Tibial artery (tissue), 4 donors: ENCODE measurements around the gene BAHCC1.

Experiments used
- DNase-seq, 2 donors: peaks; one replicate each; pipeline ENCODE4 v3.0.0-alpha.2; 2019
- H3K27ac ChIP-seq, 2 donors: fragments of 200-600 bp; sonication (generic) in 1 of 2; 1 replicate in 1 of 2; 2 replicates in 1 of 2; pipeline ENCODE4 v1.5.1; 2018 to 2019; ENCODE audit warnings: mild to moderate bottlenecking in 1 of 2
- H3K27me3 ChIP-seq, 2 donors: fragments of 200-600 bp; sonication (generic) in 1 of 2; one replicate each; pipeline versions ENCODE4 v1.5.1 to v1.6.0; 2016 to 2019
- H3K36me3 ChIP-seq, 3 donors: fragments of 200-600 bp; sonication (generic) in 2 of 3; one replicate each; pipeline ENCODE4 v1.5.1; 2016 to 2019; ENCODE audit warnings: mild to moderate bottlenecking in 2 of 3
- H3K4me1 ChIP-seq, 4 donors: fragments of 200-600 bp; sonication (generic) in 2 of 4; 1 replicate in 3 of 4; 2 replicates in 1 of 4; pipeline ENCODE4 v1.5.1; 2016 to 2019
- H3K4me3 ChIP-seq, 2 donors: fragments of 200-600 bp; sonication (generic) in 1 of 2; 1 replicate in 1 of 2; 2 replicates in 1 of 2; pipeline ENCODE4 v1.5.1; 2018 to 2019; ENCODE audit warnings: mild to moderate bottlenecking in 2 of 2
- H3K9me3 ChIP-seq, 3 donors: fragments of 200-600 bp; sonication (generic) in 1 of 3; one replicate each; pipeline ENCODE4 v1.5.1; 2016 to 2019
- CTCF ChIP-seq, 2 experiments: fragments of 200-600 bp in 1 of 2; fragments of 450-650 bp in 1 of 2; IDR thresholded peaks; one replicate each; pipeline ENCODE4 v1.5.1; 2017 to 2019; ENCODE audit warnings: antibody characterized with exemption in 2 of 2, mild to moderate bottlenecking in 1 of 2, moderate library complexity in 1 of 2
- intact Hi-C: fragments of 100-400 bp; cut with DNase I; formaldehyde crosslinking; loops from one replicate; pipeline ENCODE4 v1.15.0; 2023; ENCODE audit warnings: low total_unique reads

The BAHCC1 gene

GRCh38 chr17:81448442-81448841 is 53.2 kb downstream of the BAHCC1 start:
- DNase-seq: no peak
- Histone ChIP-seq H3K36me3 (peaks cover 0 to 90% (median 57%) of the 10 kb centered on the region in 3 donors), H3K4me1 (no peaks in the 10 kb centered on the region)

DNA sequence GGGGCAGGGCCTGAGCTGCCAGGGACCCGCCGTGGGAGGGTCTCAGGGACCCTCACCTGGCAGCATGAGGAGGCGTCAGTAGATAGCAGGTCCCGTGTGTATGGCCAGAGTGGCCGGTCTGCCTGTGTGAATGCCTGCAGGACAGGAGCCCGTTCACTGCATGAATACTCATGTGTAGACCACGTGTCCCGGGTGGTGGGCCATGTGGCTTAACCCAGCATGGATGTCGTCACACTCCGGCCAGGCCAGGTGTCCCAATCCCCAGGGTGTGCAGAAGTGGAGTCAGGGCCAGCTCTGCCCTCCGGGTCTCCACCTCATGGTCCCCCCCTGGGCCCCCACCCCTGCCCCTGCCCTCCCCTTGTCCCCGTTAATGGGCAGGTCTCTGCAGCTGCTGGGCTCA is 53.7 kb downstream of the BAHCC1 start:
- Histone ChIP-seq H3K27me3 (no peaks in the 10 kb centered on the region), H3K4me1 (no peaks in the 10 kb centered on the region), H3K9me3 (no peaks in the 10 kb centered on the region), H3K27ac (no peak overlapping the region), H3K4me3 (no peak overlapping the region), H3K36me3 (peaks cover 0 to 86% (median 58%) of the 10 kb centered on the region in 3 donors)
- no peak for TF ChIP-seq CTCF (IDR thresholded peaks at IDR 0.05)
- intact Hi-C loops: no loop called here
- DNase-seq: no peak

More at GRCh38 chr17:81448442-81448841, 53.2 kb downstream of the BAHCC1 start:
- no peak overlapping the region for H3K27ac ChIP-seq
- TF ChIP-seq CTCF (IDR thresholded peaks at IDR 0.05): no peak
- H3K9me3 ChIP-seq: no peaks in the 10 kb centered on the region
- H3K4me3 ChIP-seq: no peak overlapping the region
- H3K27me3 ChIP-seq: no peaks in the 10 kb centered on the region
- intact Hi-C loops: no loop called here

- Histone ChIP-seq H3K4me1 (no peaks in the 10 kb centered on the region), H3K4me3 (no peak overlapping the region), H3K27me3 (no peaks in the 10 kb centered on the region), H3K36me3 (peaks cover 0 to 82% (median 60%) of the 10 kb centered on the region in 3 donors), H3K27ac (no peak overlapping the region), H3K9me3 (no peaks in the 10 kb centered on the region)
- intact Hi-C loops: no loop called here
- DNase-seq: no peak
- no peak for TF ChIP-seq CTCF (IDR thresholded peaks at IDR 0.05)
Observed at GRCh38 chr17:81449351-81449750, 54.1 kb downstream of the BAHCC1 start.

GRCh38 chr17:81451823-81452222 is 56.6 kb downstream of the BAHCC1 start:
- H3K9me3 ChIP-seq: no peaks in the 10 kb centered on the region
- no peak for TF ChIP-seq CTCF (IDR thresholded peaks at IDR 0.05)
- peaks cover 0 to 77% (median 67%) of the 10 kb centered on the region in 3 donors for H3K36me3 ChIP-seq
- H3K4me1 ChIP-seq: no peaks in the 10 kb centered on the region
- DNase-seq: no peak
- H3K27ac ChIP-seq: no peak overlapping the region
- intact Hi-C loops: no loop called here
- H3K4me3 ChIP-seq: no peak overlapping the region
- no peaks in the 10 kb centered on the region for H3K27me3 ChIP-seq

DNA sequence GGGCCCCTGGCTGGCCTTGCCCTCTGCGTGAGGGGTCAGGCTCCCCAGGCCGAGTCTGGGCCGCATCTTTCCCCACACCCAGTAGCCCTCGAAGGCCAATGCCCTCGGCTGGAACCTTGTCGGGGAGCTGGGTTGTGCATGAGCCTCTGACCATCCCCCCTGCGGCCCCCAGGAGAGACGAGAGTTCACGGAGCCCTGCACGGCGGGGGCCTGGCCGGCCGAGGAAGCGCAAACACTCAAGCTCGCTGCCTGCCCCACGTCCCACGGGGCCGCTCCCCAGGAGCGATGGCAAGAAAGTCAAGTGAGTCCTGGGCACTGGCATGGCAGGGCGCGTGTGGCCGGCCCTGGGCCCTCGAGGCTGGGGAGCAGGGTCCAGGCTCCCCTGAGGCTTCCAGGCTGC is 57.3 kb downstream of the BAHCC1 start:
- Histone ChIP-seq H3K4me1 (no peaks in the 10 kb centered on the region), H3K27me3 (no peaks in the 10 kb centered on the region)

More for the DNA sequence above, 57.3 kb downstream of the BAHCC1 start:
- TF ChIP-seq CTCF (IDR thresholded peaks at IDR 0.05): no peak
- H3K36me3 ChIP-seq: peaks cover 0 to 69% (median 60%) of the 10 kb centered on the region in 3 donors
- no peak overlapping the region for H3K4me3 ChIP-seq
- H3K27ac ChIP-seq: no peak overlapping the region
- no peak for DNase-seq
- H3K9me3 ChIP-seq: no peaks in the 10 kb centered on the region
- intact Hi-C loops: no loop called here
